Measurements from ENCODE around the gene UBE2J2. TPM values are rescaled to one million over a fixed set of nuclear protein-coding genes. Genes with fewer than 3 reads are reported as not detected.

UBE2J2 gene
- total RNA-seq: 10 to 100 TPM; 25.2 to 30.4 TPM
- polyA plus RNA-seq: 10 to 100 TPM; 21.0 to 26.3 TPM

DNA sequence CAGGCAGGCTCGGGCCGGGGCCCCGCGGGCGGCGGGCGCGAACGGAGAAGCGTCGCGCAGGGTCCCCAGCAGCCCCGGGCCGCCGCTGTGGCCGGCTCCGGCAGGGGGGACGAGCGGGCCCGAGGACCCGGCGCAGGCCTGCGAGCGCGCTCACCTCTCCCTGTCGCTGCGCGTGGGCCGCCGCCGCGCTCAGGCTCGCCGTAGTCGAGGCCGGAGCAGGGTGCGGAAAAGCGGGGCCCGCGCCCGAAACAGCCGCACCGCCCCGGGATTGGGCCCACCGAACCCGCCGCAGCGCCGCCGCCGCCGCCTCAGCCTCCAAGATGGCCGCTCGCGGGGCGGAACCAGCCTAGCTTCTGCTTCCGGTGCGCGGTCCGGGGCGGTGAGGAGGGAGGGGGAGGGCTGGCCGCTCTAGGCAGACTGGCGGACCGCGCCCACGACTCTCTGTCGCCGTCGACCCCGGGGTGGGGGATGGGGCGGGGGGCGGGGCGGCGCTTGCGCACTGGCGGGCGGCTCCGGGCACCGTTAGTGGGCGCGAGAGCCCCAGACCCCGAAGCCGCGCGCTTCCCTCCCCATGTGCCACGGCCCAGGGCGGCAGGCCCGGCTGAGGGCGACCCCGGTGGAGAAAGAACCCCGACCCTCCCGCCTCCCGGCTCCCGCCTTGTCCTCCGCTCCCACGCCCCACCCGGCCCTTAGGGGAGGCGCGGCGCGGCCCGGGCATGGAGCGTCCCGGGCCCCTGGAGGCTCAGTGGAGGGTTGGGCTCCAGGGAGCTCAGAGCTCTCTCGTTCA is at the start of gene UBE2J2:
TSS of gene UBE2J2 (minus strand) at position 343 of the 787 bp plus-strand sequence. CDS start 5,862 bp downstream, outside the sequence.
- TF ChIP-seq JUND (IDR thresholded peaks at IDR 0.05) (no peak), FOXA1 (IDR thresholded peaks at IDR 0.05) (no peak), YY1 (IDR thresholded peaks at IDR 0.05) (peak; percentile 95), GABPA (IDR thresholded peaks at IDR 0.05 in 1 of 2, conservative IDR thresholded peaks at IDR 0.05 in 1 of 2) (peak in 1 of 2 donors; percentile 88)
- WGBS: under 1% methylated on average over 105 of the region's 105 CpGs
- Histone ChIP-seq H3K27me3 (ENCODE audit: control insufficient read depth in 4 of 4, insufficient read depth in 4 of 4, low read length in 3 of 4) (no peaks in the 10 kb centered on the region), H3K4me3 (ENCODE audit: low read depth in 1 of 3, low read length in 3 of 3) (peak within 1 kb of the TSS; percentile 89 to 95 (median 94)), H3K9me3 (ENCODE audit: control insufficient read depth in 4 of 4, low read length in 3 of 4) (no peaks in the 10 kb centered on the region), H3K36me3 (ENCODE audit: control insufficient read depth in 4 of 4, insufficient read depth in 3 of 4, low read depth in 1 of 4, low read length in 3 of 4) (peaks cover 0 to 2% (median under 1%) of the 10 kb centered on the region in 4 donors), H3K4me1 (ENCODE audit: control insufficient read depth in 4 of 4, insufficient read depth in 4 of 4, low read length in 3 of 4) (peaks cover 13 to 39% (median 32%) of the 10 kb centered on the region in 4 donors), H3K27ac (ENCODE audit: low read depth in 1 of 2, low read length in 2 of 2) (peak within 1 kb of the TSS; percentile 23 to 69), H3K9ac (ENCODE audit: low read depth in 1 of 2, low read length in 2 of 2) (peak within 1 kb of the TSS; percentile 43 to 81)
- DNase-seq (ENCODE audit: low spot score): peak; percentile 94

DNA sequence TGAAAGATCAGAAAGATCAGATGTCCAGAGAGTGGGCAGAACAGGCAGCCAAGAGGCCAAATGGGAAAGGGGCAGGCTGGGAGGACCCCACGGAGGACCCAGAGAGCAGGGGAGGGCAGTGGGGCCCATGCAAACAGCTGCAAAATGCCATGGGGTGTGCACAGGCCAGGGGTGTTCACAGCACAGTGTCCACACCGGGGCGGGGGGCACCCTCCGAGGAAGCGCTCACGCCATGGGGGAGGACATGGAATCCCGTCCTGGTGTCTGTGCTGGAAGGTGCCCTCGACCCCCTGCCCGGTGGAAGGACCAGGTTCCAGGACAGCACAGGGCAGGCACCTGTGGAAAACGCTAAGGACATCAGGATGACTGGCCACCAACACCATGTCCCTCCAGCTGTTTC is 49.3 kb upstream of the UBE2J2 start:
- 97% methylated on average over 10 of the region's 10 CpGs for WGBS
- no peak overlapping the region for H3K9ac ChIP-seq (ENCODE audit: low read depth in 1 of 2, low read length in 2 of 2)
- H3K27ac ChIP-seq (ENCODE audit: low read depth in 1 of 2, low read length in 2 of 2): no peak overlapping the region
- H3K27me3 ChIP-seq (ENCODE audit: control insufficient read depth in 4 of 4, insufficient read depth in 4 of 4, low read length in 3 of 4): no peaks in the 10 kb centered on the region
- H3K4me3 ChIP-seq (ENCODE audit: low read depth in 1 of 3, low read length in 3 of 3): no peak overlapping the region
- H3K36me3 ChIP-seq (ENCODE audit: control insufficient read depth in 4 of 4, insufficient read depth in 3 of 4, low read depth in 1 of 4, low read length in 3 of 4): peaks cover 2 to 9% (median 7%) of the 10 kb centered on the region in 4 donors
- TF ChIP-seq, protein P1, sequence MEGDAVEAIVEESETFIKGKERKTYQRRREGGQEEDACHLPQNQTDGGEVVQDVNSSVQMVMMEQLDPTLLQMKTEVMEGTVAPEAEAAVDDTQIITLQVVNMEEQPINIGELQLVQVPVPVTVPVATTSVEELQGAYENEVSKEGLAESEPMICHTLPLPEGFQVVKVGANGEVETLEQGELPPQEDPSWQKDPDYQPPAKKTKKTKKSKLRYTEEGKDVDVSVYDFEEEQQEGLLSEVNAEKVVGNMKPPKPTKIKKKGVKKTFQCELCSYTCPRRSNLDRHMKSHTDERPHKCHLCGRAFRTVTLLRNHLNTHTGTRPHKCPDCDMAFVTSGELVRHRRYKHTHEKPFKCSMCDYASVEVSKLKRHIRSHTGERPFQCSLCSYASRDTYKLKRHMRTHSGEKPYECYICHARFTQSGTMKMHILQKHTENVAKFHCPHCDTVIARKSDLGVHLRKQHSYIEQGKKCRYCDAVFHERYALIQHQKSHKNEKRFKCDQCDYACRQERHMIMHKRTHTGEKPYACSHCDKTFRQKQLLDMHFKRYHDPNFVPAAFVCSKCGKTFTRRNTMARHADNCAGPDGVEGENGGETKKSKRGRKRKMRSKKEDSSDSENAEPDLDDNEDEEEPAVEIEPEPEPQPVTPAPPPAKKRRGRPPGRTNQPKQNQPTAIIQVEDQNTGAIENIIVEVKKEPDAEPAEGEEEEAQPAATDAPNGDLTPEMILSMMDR (IDR thresholded peaks at IDR 0.05; ENCODE audit: low read depth, low read length, missing input control): no peak
- no peak for TF ChIP-seq RXRA (IDR thresholded peaks at IDR 0.05)
- TF ChIP-seq YY1 (IDR thresholded peaks at IDR 0.05): no peak
- no peak for TF ChIP-seq FOXA1 (IDR thresholded peaks at IDR 0.05)
- TF ChIP-seq, protein P2, sequence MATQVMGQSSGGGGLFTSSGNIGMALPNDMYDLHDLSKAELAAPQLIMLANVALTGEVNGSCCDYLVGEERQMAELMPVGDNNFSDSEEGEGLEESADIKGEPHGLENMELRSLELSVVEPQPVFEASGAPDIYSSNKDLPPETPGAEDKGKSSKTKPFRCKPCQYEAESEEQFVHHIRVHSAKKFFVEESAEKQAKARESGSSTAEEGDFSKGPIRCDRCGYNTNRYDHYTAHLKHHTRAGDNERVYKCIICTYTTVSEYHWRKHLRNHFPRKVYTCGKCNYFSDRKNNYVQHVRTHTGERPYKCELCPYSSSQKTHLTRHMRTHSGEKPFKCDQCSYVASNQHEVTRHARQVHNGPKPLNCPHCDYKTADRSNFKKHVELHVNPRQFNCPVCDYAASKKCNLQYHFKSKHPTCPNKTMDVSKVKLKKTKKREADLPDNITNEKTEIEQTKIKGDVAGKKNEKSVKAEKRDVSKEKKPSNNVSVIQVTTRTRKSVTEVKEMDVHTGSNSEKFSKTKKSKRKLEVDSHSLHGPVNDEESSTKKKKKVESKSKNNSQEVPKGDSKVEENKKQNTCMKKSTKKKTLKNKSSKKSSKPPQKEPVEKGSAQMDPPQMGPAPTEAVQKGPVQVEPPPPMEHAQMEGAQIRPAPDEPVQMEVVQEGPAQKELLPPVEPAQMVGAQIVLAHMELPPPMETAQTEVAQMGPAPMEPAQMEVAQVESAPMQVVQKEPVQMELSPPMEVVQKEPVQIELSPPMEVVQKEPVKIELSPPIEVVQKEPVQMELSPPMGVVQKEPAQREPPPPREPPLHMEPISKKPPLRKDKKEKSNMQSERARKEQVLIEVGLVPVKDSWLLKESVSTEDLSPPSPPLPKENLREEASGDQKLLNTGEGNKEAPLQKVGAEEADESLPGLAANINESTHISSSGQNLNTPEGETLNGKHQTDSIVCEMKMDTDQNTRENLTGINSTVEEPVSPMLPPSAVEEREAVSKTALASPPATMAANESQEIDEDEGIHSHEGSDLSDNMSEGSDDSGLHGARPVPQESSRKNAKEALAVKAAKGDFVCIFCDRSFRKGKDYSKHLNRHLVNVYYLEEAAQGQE (IDR thresholded peaks at IDR 0.05): no peak
- TF ChIP-seq JUND (IDR thresholded peaks at IDR 0.05): no peak
- TF ChIP-seq, protein P3, sequence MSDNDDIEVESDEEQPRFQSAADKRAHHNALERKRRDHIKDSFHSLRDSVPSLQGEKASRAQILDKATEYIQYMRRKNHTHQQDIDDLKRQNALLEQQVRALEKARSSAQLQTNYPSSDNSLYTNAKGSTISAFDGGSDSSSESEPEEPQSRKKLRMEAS (IDR thresholded peaks at IDR 0.05): no peak
- no peak for TF ChIP-seq GABPA (IDR thresholded peaks at IDR 0.05 in 1 of 2, conservative IDR thresholded peaks at IDR 0.05 in 1 of 2)
- H3K9me3 ChIP-seq (ENCODE audit: control insufficient read depth in 4 of 4, low read length in 3 of 4): no peaks in the 10 kb centered on the region
- no peak for DNase-seq (ENCODE audit: low spot score)
- peaks cover 7 to 39% (median 28%) of the 10 kb centered on the region in 4 donors for H3K4me1 ChIP-seq (ENCODE audit: control insufficient read depth in 4 of 4, insufficient read depth in 4 of 4, low read length in 3 of 4)

DNA sequence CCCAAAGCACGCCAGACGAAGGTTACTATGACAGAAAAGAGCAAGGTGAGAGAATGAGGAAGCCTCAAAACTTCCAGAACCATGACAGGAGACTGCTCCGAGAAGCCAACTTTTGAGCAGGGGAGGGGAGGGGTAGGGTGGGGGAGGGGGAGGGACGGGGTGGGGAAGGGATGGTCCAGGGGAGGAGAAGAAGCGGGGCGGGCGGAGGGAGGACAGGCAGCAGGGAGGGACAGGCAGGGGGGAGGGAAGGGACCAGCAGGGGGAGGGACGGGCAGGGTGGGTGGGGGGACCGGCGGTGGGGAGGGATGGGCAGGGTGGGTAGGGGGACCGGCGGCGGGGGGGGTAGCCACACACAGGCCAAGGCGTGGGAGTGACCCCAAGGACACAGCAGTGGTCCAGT is 48.8 kb upstream of the UBE2J2 start:
- Histone ChIP-seq H3K4me3 (ENCODE audit: low read depth in 1 of 3, low read length in 3 of 3) (no peak overlapping the region), H3K9me3 (ENCODE audit: control insufficient read depth in 4 of 4, low read length in 3 of 4) (no peaks in the 10 kb centered on the region), H3K36me3 (ENCODE audit: control insufficient read depth in 4 of 4, insufficient read depth in 3 of 4, low read depth in 1 of 4, low read length in 3 of 4) (peaks cover 2 to 7% (median 4%) of the 10 kb centered on the region in 4 donors), H3K9ac (ENCODE audit: low read depth in 1 of 2, low read length in 2 of 2) (no peak overlapping the region), H3K27me3 (ENCODE audit: control insufficient read depth in 4 of 4, insufficient read depth in 4 of 4, low read length in 3 of 4) (no peaks in the 10 kb centered on the region), H3K27ac (ENCODE audit: low read depth in 1 of 2, low read length in 2 of 2) (no peak overlapping the region), H3K4me1 (ENCODE audit: control insufficient read depth in 4 of 4, insufficient read depth in 4 of 4, low read length in 3 of 4) (peaks cover 7 to 41% (median 28%) of the 10 kb centered on the region in 4 donors)
- WGBS: 90% methylated on average over 13 of the region's 14 CpGs
- TF ChIP-seq GABPA (IDR thresholded peaks at IDR 0.05 in 1 of 2, conservative IDR thresholded peaks at IDR 0.05 in 1 of 2) (no peak), HNF4G (IDR thresholded peaks at IDR 0.05) (no peak), EGR1 (IDR thresholded peaks at IDR 0.05; ENCODE audit: low read depth in 2 of 2) (no peak), FOXA2 (IDR thresholded peaks at IDR 0.05) (no peak), RAD21 (IDR thresholded peaks at IDR 0.05) (no peak), YY1 (IDR thresholded peaks at IDR 0.05) (no peak)
- TF ChIP-seq, protein P2 (IDR thresholded peaks at IDR 0.05): no peak
- TF ChIP-seq, protein P4, sequence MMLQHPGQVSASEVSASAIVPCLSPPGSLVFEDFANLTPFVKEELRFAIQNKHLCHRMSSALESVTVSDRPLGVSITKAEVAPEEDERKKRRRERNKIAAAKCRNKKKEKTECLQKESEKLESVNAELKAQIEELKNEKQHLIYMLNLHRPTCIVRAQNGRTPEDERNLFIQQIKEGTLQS (IDR thresholded peaks at IDR 0.05): no peak
- no peak for DNase-seq (ENCODE audit: low spot score)
